GM21723 (cell line): Measurements from ENCODE around the gene GPHN.

Experiments used
- ATAC-seq: cut with Tn5 transposase; IDR thresholded peaks from one replicate; pipeline ENCODE4 v1.9.1; 2021; ENCODE audit warnings: mild to moderate bottlenecking, moderate library complexity; ENCODE audit not compliant: unreplicated experiment

GPHN gene

DNA sequence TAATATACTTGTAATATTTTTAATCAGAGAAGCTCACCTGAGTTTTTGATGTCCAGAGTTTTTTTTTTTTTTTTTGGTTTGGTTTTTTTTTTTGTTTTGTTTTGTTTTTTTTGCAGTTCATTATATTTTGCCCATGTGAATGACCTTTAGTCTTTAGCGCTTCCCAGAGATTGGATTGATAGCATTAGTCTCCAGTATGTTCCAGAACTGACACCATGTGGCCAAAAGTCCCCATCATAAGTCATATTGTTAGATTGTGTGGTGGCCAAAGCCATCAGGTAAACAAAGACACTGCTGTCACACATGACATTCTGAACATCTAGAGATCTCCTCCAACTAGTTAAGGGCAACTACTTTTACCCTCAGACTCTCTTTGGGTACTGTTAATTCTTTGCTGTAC is 408.5 kb downstream of the GPHN start:
- ATAC-seq, result no peak

DNA sequence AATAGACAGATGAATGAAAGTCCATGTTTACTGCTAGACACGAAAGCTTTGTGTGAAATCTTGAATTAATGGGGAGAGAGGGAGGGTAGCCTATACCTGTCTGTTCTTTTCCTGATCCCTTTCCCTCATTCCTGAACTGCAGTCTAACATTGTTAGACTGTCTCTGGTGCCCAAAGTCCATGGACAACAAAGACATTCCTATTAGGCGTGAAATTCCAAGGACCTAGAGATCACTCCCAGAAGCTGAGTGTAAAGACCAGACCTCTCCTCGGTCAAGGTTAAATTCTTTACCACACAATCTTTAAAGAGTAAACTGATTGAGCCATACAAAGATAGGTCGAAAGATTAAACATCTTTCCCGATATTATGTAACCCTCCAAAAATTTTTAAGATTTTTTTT is 410.6 kb downstream of the GPHN start:
- no peak for ATAC-seq

DNA sequence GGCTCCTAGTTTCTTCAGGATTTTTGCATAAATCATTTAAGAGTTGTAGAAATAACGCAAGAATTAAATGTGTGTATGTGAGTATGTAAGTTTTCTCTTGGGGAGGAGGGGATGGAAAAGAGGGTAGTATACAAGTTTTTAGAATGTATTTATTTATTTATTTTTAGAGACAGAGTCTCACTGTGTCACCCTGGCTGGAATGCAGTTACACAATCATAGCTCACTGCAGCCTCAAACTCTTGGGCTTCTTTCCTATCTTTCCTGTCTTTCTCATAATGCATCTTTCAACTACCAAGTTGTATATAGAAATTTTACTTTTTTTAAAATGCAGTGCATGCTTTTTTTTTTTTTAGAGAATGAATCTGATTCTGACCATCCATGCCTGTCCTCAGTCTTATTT is 412.2 kb downstream of the GPHN start:
- ATAC-seq, result no peak

DNA sequence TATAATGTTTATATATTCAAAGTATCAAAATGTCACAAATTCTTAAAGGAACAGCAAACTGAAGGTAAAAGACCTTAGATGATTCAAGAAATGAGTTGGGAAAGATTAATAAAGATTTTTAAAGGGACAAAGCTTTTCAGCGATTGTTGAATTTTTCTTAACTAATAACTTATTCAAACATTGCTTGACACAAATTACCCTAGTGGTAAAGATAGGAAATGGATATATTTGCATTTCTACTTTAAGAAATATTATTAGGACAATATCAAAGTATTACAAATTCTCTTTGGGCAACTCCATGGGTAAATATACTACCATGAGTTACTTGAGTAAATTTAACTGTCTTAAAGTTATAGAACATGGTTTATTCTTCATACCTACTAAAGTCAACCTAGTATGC is 415.3 kb downstream of the GPHN start:
- ATAC-seq, result no peak

DNA sequence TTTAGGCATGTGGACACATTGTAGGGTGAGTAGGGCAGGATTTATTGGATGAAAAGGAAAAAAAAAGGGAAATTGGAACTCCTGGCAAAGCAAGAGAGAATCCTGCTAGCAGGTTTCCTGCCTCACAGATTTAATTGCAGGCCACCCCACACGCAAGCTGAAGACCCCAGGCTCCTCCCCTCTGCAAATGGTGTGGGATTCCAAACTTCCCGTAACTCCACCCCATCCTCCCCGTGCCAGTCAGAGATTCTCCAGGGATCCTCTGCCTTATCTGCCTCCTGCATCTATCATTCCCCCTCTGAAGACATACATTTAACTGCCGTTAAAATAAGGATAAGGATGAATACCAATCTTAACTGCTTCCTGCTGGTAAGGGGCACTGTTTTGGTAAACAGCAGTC is 431.5 kb downstream of the GPHN start:
- no peak for ATAC-seq

DNA sequence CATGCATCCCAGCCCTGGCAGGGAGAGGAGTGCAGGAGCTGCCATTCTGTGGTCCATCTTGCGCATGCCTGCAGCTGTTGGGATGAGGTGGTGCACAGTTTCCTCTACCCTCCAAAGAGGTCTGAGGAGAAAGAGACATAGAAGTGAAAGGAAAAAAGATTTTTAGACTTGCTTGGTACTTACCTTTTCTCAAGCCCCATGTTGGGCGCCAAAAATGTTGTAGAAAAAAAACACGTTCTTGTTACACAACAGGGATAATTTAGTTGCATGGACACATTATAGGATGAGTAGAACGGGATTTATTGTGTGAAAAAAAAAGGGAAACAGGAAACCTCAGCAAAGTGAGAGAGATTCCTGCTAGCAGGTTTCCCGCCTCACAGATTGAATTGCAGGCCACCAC is 436.9 kb downstream of the GPHN start:
- no peak for ATAC-seq

DNA sequence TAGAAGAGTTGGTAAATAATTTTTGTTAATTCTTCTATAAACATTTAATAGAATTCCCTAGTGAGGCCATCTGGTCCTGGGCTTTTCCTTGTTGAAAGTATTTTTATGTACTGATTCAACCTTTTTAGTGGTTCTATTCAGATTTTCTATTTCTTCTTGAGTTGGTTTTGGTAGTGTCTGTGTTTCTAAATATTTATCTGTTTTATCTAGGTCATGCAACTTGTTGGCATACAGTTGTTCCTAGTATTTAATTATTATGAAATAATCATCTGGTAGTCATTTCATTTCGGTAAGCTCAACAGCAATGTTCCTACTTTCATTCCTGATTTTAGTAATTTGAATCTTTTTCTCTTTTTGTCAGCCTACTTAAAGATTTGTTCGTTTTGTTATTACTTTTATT is 447.2 kb downstream of the GPHN start:
- ATAC-seq, result no peak

DNA sequence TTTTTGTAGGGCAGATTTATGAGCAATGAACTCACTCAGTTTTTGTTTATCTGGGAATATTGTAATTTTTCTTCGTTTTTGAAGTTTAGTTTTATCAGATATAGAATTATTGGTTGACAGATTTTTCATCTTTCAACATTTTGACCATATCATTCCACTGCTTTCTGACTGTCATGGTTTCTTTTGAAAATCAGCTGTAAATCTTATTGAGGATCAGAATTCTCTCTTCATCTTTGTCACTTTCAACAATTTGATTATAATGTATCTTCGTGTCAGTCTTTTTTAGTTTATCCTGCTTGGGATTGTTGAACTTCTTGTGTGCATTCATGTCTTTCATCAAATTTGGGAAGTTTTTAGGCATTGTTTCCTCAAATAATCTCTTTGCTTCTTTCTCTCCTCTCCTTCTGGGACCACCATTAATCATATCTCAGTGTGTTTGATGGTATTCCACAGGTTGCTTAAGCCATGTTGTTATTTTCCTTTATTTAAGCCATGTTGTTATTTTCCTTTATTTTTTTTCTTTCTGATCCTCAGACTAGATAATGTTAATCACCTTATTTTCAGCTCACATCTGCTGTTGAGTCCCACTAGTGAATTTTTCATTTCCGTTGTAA is 451.6 kb downstream of the GPHN start:
- no peak for ATAC-seq

DNA sequence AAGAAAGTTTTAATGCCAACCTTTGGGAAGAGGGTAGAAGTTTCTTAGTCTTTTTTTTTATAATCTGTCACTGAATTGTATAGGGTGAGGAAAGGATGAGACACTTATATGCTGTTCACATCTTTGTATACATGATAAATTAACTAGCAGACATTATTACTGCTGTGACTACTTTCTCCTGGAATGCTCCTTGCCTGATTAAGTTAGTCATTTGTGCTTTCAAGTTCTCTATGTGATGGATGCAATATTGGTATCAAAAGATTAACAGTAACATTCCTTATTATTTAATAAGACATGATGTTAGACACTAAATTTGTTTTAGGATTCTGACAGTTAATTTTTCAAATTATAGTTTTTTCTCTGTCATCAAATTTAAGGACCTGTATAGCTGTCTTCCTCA is 457.9 kb downstream of the GPHN start:
- no peak for ATAC-seq

DNA sequence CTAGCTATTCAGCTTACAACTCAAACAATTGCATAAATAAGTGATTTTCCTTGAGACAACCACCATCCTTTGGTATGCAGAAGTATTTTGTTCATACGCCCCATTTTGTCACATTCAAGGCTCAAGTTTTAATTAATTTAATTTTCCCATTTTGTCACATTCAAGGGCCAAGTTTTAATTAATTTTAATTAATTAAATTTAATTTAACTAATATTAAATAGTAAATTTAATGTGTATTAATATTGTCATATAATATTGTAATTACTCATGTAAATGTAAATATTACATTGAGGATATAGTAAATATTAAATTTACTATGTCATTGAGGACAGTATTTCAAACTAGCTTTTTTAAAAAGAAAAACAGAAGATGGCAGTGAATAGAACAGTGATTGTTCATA is 464.5 kb downstream of the GPHN start:
- no peak for ATAC-seq

DNA sequence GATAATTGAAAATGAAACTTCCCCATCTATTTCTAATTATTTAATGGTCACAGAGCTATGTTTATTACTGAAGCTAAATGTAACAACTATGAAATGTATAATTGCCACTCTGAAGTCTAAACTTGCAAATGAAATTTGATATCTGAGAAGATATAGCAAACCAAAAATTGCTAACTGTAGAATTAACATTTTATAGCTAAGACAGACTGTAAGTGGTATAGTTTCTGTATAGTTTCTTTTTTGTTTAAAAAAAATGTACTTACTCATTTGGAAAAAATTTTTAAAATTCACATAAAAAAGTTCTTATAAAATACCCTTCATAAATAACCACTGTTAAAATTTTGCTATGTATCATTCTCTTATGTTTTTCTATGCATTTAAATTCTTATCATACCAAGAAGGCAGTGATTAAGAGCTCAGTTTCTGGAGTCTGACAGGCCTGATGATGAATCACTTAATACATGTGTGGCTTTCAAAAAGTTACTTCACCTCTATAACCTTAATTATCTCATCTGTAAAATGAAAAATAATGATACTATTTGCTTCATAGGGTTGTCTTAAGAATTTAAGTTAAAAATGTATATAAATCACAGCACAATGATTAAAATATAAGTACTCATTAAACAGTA is 466.6 kb downstream of the GPHN start:
- no peak for ATAC-seq

DNA sequence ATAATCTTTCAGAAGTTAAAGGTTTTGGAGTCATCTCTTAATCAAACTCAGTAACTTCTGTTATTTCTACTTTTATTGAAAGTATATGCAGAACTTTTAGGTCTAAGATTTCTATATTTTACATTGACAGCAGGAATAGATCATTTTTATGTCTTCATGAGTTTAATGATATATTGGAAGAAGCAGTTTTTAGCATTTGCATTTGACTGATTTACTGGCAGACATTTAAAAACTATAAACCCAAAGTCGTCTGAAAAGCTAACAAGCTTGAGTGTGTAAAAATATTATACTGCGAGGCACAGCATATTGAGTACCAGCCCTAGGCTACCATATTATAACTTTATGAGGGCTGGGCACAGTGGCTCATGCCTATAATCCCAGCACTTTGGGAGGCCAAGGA is 467.3 kb downstream of the GPHN start:
- ATAC-seq, result no peak

DNA sequence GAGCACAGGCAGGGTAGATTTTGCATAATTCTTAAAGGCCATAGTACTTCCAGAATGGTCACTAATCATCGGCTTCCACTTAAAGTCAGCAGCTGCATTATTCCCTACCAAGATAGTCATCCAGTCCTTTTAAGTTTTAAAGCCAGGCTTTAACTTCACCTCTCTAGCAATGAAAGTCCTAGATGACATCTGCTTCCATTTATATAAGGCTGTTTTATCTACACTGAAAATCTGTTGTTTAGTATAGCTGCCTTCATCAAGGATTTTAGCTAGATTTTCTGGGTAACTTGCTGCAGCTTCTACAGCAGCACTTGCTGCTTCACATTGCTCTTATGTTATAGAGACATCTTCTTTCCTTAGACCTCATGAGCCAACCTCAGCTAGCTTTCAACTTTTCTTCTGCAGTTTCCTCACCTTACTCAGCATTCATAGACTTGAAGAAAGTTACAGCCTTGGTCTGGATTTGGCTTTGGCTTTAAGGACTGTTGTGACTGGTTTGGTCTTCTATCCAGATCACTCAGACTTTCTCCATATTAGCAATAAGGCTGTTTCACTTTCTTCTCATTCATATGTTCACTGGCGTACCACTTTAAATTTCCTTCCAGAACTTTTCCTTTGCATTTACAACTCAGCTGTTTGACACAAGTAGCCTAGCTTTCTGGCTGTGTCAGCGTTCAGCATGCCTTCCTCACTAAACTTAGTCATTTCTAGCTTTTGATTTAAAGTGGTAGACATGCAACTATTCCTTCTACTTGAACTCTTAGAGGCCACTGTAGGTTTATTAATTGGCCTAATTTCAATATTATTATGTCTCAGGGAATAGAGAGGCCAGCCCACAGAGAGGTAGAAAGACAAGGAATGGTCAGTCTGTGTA is 471.4 kb downstream of the GPHN start:
- no peak for ATAC-seq

DNA sequence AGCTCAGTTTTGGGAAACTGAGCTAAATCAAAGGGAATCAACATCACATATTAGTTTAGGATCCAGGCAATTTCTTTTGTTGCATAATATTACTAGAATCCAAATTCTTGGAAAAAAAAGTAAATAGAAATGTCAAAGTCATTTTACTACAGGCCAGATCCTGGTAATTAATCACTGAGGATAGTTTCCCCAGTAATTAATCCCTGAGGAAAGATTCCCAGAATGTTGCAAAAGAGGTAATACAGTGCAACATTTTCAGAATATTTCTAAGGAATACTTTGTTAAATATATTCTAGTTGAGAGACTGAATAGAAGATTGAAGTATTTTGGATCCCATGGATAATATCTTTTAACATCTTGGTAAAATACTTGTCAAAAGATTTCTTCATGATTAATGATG is 474.3 kb downstream of the GPHN start:
- ATAC-seq, result no peak

DNA sequence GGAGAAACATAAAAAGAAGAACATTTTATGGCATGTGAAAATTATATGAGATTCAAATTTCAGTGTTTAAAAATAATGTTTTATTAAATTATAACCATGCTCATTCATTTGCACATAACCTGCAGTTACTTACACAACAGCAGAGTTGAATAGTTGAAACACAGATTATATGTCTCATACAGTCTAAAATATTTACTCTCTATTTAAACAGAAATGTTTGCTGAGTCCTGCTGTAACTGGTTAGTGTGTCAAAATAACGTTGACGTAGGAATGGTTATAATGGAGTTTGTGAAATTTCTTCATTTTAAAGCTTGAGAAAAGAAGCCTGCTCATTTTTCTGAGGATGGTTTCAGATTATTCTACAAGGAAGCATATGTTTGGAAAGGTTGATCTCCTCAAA is 484.8 kb downstream of the GPHN start:
- no peak for ATAC-seq

DNA sequence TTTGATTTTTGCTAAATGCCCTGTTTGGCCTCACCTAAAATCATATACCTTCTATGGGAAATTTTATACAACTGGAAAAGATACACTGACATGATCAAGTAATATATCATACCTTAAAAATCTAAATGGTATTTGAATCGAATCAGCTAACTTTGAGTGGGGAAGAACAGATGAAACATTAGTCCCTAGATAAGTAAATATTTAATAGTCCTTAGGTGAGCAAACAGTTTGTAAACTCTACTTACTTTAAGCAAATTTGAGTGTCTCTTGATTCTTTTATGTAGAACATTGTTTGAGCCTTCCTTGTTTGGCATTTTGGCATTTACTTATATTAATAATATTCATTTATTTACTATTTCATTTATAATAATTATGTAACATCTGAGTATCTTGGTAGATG is 485.6 kb downstream of the GPHN start:
- ATAC-seq, result no peak

DNA sequence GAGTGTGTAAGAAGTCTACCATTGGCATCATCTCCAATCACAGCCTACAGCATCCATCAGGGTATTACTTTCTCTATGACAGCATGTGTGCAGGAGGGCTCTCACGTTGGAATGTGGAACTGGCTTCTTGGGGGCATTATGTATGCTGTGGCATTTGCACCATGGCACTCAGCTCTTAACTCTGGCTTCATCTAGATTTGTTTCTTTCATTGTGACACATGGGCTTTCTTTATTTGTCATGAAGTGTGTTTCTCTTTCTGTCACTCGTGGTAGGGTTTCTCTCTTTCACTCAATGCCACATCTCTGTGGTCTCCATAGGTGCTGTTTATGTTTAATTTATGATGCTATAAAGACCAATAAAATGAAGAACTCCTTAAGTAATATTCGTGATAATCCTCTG is 490.1 kb downstream of the GPHN start:
- no peak for ATAC-seq

DNA sequence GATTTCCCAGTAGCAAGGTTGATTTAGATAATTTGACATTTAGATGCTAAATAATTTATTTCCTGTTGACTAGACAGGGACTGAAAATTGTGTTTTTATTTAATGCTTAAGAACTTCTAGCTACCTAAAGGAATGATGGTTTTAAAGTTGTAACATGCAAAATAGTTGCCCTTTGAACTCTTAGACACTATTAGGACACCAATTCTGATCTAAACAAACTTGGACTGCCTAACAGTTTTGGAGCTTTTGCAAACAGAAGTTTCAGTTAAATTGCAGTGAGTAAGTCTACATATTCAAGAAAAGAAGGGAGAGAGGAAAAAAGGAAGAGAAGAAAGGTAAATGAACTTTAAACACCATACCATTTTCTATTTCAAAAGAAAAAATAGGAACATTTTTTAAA is 492.0 kb downstream of the GPHN start:
- no peak for ATAC-seq

DNA sequence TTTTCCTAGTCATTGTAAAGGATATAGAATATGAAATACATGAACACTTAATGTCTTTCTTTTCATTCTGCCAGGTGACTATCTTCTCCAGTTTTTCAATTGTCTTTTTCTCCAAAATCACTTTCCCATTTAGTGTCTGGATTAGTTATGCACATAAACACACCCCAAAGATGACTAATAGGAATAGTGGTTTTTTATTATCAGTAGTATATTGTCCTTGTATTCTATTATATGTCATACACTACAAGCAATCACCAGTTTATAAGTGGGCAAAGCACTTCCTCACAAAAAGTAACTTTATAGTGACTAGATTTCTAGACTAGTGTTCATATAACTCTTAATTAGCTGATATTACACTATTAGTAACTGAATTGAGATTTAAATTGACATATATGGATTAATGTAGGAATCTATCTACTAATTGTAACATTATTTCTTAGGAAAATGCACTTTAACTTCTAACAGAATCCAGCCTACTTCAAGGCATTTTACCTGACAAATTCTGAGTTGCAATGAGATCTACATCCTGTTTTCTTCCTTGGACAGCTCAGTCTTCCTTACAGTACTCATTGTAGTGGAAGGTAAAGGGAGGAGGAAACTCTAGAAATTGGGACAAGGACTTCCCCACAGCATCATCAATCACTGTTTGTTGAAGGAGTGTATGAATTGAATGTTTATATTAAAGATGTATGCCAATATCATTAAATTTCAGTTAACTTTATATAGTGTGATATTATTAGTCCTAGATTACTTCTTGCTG is 495.2 kb downstream of the GPHN start:
- ATAC-seq, result no peak

DNA sequence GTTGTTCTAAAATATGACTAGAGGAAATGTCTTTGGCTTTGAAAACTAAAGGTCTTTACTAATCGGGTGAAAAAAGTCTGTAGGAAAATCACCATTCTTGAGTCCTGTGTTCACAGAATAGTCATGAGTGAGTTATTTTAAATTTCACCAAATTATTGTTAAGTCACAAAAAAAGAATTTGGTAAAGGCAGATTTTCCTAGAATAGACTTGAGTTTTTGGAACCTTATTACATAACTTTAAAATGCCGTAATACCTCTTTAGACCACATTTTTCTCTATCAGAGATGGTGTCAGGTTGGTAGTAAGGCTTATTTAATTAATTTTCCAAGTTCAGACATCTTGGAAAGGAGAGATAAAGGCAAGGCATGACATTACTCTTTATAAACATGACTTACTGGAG is 496.6 kb downstream of the GPHN start:
- ATAC-seq, result no peak

DNA sequence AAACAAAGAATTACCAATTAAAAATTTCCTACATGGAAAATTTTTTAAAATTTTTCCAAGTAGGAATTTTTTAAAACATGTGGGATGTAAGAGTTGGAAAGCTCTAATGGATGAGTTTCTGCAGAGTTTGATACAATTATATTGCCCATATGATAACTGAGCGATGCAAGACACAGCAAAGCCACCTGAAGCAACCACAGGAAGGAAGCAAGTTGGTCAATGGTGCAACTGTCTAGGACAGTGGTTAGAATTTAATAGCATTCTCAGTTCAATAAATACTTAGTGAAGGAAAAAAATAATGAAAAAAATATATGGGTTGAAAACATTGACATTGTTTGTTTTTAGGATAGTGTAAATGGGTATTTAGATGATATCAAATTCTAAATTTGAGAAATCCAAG is 502.7 kb downstream of the GPHN start:
- ATAC-seq, result no peak

DNA sequence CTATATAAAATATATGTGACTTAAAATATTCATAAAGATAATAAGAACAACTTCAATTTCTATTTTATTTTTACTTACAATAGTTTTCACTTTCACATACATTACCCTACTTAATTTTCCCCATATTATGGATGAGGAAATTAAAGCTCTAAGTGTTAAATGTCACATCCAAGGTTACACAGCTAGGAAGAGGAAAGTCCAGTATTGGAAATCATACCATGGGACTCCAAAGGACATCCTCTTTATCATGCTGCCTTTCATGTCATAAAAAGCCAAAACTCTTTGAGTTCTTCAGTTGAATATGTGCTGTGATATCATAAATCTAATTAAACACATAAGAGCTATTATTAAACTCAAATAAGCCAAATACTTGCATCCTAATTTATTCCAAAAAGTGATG is 508.9 kb downstream of the GPHN start:
- no peak for ATAC-seq
